22Rv1 (cell line): Measurements from ENCODE around the gene TMPRSS6.

Experiments used
- ZFX ChIP-seq: fragments of 450-650 bp; IDR thresholded peaks from 2 replicates; pipeline ENCODE4 v1.6.1; 2017; ENCODE audit warnings: antibody characterized with exemption, borderline replicate concordance
- TF ChIP-seq, protein P1 (sequence below): fragments of 450-650 bp; IDR thresholded peaks from 2 replicates; pipeline ENCODE4 v1.5.1; 2017; ENCODE audit warnings: mild to moderate bottlenecking

DNA sequence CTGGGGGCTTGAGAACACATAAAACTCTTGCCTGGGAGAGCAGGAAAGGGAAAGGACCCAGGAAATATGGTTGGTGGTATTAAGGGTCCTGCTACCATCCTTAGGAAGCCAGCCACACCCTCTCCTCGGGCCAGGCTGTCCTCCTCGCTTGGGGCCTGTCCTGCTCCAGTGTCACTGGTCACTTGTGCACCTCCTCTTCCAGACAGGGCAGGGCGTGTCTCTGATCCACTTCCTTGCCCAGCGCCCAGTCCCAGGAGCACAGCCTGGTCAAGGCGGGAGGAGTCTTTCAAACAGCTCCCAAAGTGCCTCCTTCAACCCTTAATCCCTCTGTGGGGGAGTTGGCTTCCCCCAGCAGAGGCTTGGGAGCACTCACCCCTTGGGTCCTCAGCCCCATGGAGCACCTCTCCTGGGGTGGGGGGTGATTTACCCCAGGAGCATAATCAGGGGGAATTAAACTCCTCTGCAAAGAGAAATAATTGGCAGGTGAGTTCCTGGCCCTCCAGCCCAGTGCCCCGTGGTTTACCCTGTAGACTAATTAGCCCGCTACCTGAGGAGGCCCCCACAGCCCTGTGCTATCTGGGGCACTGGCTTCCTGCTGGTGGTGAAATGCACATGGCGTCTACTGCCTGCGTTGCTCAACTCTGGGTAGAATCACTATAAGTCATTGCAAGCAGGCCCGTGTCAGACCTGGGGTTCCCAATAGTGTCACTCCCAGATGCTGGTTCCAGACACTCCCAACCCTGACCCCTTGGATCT lies 8.0 kb downstream of the TMPRSS6 start:
- TF ChIP-seq, protein P1, sequence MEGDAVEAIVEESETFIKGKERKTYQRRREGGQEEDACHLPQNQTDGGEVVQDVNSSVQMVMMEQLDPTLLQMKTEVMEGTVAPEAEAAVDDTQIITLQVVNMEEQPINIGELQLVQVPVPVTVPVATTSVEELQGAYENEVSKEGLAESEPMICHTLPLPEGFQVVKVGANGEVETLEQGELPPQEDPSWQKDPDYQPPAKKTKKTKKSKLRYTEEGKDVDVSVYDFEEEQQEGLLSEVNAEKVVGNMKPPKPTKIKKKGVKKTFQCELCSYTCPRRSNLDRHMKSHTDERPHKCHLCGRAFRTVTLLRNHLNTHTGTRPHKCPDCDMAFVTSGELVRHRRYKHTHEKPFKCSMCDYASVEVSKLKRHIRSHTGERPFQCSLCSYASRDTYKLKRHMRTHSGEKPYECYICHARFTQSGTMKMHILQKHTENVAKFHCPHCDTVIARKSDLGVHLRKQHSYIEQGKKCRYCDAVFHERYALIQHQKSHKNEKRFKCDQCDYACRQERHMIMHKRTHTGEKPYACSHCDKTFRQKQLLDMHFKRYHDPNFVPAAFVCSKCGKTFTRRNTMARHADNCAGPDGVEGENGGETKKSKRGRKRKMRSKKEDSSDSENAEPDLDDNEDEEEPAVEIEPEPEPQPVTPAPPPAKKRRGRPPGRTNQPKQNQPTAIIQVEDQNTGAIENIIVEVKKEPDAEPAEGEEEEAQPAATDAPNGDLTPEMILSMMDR = no peak
- TF ChIP-seq ZFX = no peak
